K562 (cell line): Measurements from ENCODE around the gene CAPN7.

ENCODE experiments used
- AFF4 ChIP-seq: sonication (generic); formaldehyde crosslinking; IDR thresholded peaks from 2 replicates; pipeline ENCODE4 v1.8.0; 2023; ENCODE audit warnings: mild to moderate bottlenecking, missing genetic modification reagents
- CBFB ChIP-seq: sonication (generic); formaldehyde crosslinking; IDR thresholded peaks from 2 replicates; pipeline ENCODE4 v1.4.0; 2020; ENCODE audit warnings: mild to moderate bottlenecking, missing genetic modification reagents
- CC2D1A ChIP-seq: fragments of 450-650 bp; IDR thresholded peaks from 2 replicates; pipeline ENCODE4 v1.6.1; 2017; ENCODE audit warnings: mild to moderate bottlenecking
- CHD2 ChIP-seq: IDR thresholded peaks from 2 replicates; pipeline ENCODE4 v1.6.1; 2011; ENCODE audit warnings: low read depth, low read length
- DEAF1 ChIP-seq: fragments of 450-650 bp; formaldehyde crosslinking; IDR thresholded peaks from 2 replicates; pipeline ENCODE4 v1.4.0; 2020; ENCODE audit warnings: mild to moderate bottlenecking, moderate library complexity
- PRMT5 ChIP-seq: sonication (generic); formaldehyde crosslinking; IDR thresholded peaks from 2 replicates; pipeline ENCODE4 v1.5.0; 2020; ENCODE audit warnings: missing genetic modification reagents
- RBM14 ChIP-seq: fragments of 200-400 bp; formaldehyde crosslinking; IDR thresholded peaks from 2 replicates; pipeline ENCODE4 v1.6.1; 2018; ENCODE audit warnings: low read depth, mild to moderate bottlenecking, low read length, moderate library complexity, borderline replicate concordance; ENCODE audit not compliant: insufficient read depth
- SIN3A ChIP-seq, 2 experiments: fragments of 150-350 bp in 1 of 2; IDR thresholded peaks; 2 replicates each; pipeline ENCODE4 v1.6.1; 2011 to 2016; ENCODE audit warnings: borderline replicate concordance in 2 of 2, low read depth in 2 of 2, low read length in 2 of 2, mild to moderate bottlenecking in 2 of 2, moderate library complexity in 2 of 2; ENCODE audit not compliant: control insufficient read depth in 1 of 2
- SREBF2 ChIP-seq: sonication (generic); formaldehyde crosslinking; IDR thresholded peaks from 2 replicates; pipeline ENCODE4 v1.4.0; 2020; ENCODE audit warnings: mild to moderate bottlenecking, missing genetic modification reagents
- ZNF263 ChIP-seq: sonication (generic); formaldehyde crosslinking; IDR thresholded peaks from 2 replicates; pipeline ENCODE4 v1.8.0; 2022; ENCODE audit warnings: mild to moderate bottlenecking, missing genetic modification reagents, borderline replicate concordance
- ZNF449 ChIP-seq: fragments of 250-450 bp; sonication (Bioruptor Pico); IDR thresholded peaks from 2 replicates; pipeline ENCODE4 v1.8.0; 2022; ENCODE audit warnings: moderate library complexity, mild to moderate bottlenecking, inconsistent platforms
- TF ChIP-seq, protein P1 (sequence below), 2 experiments: fragments of 450-650 bp in 1 of 2; sonication (generic) in 1 of 2; formaldehyde crosslinking; conservative IDR thresholded peaks; 2 replicates each; pipeline versions ENCODE4 v1.4.0 to v1.8.1; 2020 to 2022; ENCODE audit warnings: mild to moderate bottlenecking in 1 of 2, missing genetic modification reagents in 1 of 2
- TF ChIP-seq, protein P2 (sequence below), 3 experiments: IDR thresholded peaks in 2 of 3; conservative IDR thresholded peaks in 1 of 3; 2 replicates each; pipeline ENCODE4 v1.5.1; 2011 to 2012; ENCODE audit warnings: low read length in 3 of 3, mild to moderate bottlenecking in 3 of 3, control low read depth in 2 of 3, improper control_type of control experiment in 1 of 3, inconsistent platforms in 1 of 3, low read depth in 1 of 3, mixed read lengths in 1 of 3, moderate library complexity in 1 of 3; ENCODE audit not compliant: insufficient read depth in 2 of 3
- TF ChIP-seq, protein P3 (sequence below): fragments of 450-650 bp; IDR thresholded peaks from 2 replicates; pipeline ENCODE4 v1.6.1; 2017; ENCODE audit warnings: antibody characterized with exemption, mild to moderate bottlenecking

DNA sequence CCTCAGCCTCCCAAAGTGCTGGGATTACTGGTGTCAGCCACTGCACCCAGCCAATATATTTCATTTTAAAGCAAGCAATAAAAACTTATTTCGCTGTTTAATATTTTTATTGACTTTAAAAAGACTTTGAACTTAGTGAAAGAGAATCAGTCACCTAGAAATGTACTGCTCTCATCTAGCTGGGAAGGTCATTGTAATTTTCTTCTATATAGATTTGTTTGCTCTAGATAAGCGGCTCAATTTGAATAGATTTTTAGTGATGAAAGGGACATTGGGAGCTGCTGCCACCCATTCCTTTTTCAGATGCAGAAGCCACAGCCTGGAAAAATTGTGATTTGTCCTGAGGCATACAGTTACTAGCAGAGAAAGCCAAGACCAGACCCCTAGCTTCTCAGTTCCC, 40.1 kb downstream of the CAPN7 start:
- TF ChIP-seq CBFB (no peak), SIN3A (IDR thresholded peaks at IDR 0.05; ENCODE audit: borderline replicate concordance in 2 of 2, control insufficient read depth in 1 of 2, low read depth in 2 of 2, low read length in 2 of 2) (no peak), PRMT5 (CRISPR knock-in tag) (no peak), SREBF2 (no peak), CC2D1A (no peak), RBM14 (no peak), ZNF449 (CRISPR knock-in tag) (no peak), AFF4 (CRISPR knock-in tag) (no peak), CHD2 (no peak), ZNF263 (CRISPR knock-in tag) (no peak), DEAF1 (CRISPR knock-in tag) (no peak)
- TF ChIP-seq, protein P1, sequence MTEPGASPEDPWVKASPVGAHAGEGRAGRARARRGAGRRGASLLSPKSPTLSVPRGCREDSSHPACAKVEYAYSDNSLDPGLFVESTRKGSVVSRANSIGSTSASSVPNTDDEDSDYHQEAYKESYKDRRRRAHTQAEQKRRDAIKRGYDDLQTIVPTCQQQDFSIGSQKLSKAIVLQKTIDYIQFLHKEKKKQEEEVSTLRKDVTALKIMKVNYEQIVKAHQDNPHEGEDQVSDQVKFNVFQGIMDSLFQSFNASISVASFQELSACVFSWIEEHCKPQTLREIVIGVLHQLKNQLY (CRISPR knock-in tag; conservative IDR thresholded peaks at IDR 0.05), result no peak
- TF ChIP-seq, protein P2, sequence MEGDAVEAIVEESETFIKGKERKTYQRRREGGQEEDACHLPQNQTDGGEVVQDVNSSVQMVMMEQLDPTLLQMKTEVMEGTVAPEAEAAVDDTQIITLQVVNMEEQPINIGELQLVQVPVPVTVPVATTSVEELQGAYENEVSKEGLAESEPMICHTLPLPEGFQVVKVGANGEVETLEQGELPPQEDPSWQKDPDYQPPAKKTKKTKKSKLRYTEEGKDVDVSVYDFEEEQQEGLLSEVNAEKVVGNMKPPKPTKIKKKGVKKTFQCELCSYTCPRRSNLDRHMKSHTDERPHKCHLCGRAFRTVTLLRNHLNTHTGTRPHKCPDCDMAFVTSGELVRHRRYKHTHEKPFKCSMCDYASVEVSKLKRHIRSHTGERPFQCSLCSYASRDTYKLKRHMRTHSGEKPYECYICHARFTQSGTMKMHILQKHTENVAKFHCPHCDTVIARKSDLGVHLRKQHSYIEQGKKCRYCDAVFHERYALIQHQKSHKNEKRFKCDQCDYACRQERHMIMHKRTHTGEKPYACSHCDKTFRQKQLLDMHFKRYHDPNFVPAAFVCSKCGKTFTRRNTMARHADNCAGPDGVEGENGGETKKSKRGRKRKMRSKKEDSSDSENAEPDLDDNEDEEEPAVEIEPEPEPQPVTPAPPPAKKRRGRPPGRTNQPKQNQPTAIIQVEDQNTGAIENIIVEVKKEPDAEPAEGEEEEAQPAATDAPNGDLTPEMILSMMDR (IDR thresholded peaks at IDR 0.05 in 2 of 3, conservative IDR thresholded peaks at IDR 0.05 in 1 of 3; ENCODE audit: insufficient read depth in 2 of 3, low read depth in 1 of 3, low read length in 3 of 3), result no peak
- TF ChIP-seq, protein P3, sequence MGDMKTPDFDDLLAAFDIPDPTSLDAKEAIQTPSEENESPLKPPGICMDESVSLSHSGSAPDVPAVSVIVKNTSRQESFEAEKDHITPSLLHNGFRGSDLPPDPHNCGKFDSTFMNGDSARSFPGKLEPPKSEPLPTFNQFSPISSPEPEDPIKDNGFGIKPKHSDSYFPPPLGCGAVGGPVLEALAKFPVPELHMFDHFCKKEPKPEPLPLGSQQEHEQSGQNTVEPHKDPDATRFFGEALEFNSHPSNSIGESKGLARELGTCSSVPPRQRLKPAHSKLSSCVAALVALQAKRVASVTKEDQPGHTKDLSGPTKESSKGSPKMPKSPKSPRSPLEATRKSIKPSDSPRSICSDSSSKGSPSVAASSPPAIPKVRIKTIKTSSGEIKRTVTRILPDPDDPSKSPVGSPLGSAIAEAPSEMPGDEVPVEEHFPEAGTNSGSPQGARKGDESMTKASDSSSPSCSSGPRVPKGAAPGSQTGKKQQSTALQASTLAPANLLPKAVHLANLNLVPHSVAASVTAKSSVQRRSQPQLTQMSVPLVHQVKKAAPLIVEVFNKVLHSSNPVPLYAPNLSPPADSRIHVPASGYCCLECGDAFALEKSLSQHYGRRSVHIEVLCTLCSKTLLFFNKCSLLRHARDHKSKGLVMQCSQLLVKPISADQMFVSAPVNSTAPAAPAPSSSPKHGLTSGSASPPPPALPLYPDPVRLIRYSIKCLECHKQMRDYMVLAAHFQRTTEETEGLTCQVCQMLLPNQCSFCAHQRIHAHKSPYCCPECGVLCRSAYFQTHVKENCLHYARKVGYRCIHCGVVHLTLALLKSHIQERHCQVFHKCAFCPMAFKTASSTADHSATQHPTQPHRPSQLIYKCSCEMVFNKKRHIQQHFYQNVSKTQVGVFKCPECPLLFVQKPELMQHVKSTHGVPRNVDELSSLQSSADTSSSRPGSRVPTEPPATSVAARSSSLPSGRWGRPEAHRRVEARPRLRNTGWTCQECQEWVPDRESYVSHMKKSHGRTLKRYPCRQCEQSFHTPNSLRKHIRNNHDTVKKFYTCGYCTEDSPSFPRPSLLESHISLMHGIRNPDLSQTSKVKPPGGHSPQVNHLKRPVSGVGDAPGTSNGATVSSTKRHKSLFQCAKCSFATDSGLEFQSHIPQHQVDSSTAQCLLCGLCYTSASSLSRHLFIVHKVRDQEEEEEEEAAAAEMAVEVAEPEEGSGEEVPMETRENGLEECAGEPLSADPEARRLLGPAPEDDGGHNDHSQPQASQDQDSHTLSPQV, result no peak
